Suprapubic skin (tissue), 4 donors: Measurements from ENCODE around the gene TNFRSF13B.

Experiments used
- POLR2A ChIP-seq, 2 donors: fragments of 450-650 bp; IDR thresholded peaks; one replicate each; pipeline ENCODE4 v1.6.1; 2017; ENCODE audit warnings: antibody characterized with exemption in 2 of 2, mild to moderate bottlenecking in 2 of 2, moderate library complexity in 2 of 2
- POLR2AphosphoS5 ChIP-seq, 3 donors: sonication (generic); formaldehyde crosslinking; IDR thresholded peaks; one replicate each; pipeline ENCODE4 v1.6.1; 2017; ENCODE audit warnings: antibody characterized with exemption in 3 of 3
- TF ChIP-seq, protein P1 (sequence below), 2 donors: fragments of 200-600 bp in 1 of 2; fragments of 450-650 bp in 1 of 2; sonication (generic) in 1 of 2; IDR thresholded peaks; one replicate each; pipeline ENCODE4 v1.5.1; 2016 to 2019; ENCODE audit warnings: antibody characterized with exemption in 2 of 2, mild to moderate bottlenecking in 1 of 2, moderate library complexity in 1 of 2

GRCh38 chr17:16913463-16913862, 58.5 kb downstream of the TNFRSF13B start:
- TF ChIP-seq POLR2A (IDR thresholded peaks at IDR 0.05), result no peak
- TF ChIP-seq, protein P1, sequence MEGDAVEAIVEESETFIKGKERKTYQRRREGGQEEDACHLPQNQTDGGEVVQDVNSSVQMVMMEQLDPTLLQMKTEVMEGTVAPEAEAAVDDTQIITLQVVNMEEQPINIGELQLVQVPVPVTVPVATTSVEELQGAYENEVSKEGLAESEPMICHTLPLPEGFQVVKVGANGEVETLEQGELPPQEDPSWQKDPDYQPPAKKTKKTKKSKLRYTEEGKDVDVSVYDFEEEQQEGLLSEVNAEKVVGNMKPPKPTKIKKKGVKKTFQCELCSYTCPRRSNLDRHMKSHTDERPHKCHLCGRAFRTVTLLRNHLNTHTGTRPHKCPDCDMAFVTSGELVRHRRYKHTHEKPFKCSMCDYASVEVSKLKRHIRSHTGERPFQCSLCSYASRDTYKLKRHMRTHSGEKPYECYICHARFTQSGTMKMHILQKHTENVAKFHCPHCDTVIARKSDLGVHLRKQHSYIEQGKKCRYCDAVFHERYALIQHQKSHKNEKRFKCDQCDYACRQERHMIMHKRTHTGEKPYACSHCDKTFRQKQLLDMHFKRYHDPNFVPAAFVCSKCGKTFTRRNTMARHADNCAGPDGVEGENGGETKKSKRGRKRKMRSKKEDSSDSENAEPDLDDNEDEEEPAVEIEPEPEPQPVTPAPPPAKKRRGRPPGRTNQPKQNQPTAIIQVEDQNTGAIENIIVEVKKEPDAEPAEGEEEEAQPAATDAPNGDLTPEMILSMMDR (IDR thresholded peaks at IDR 0.05), result no peak
- no peak for TF ChIP-seq POLR2AphosphoS5 (IDR thresholded peaks at IDR 0.05)
